Stimulated activated CD4-positive, alpha-beta T cell treated with anti-CD3 and anti-CD28 coated beads, Interleukin-4, amount 100 ng/mL, for 4 hours (primary cell): ENCODE measurements around the gene RFLNA.

Source experiments
- DNase-seq, 2 experiments: peaks; one replicate each; pipeline ENCODE4 v3.0.0-alpha.2; 2020

Gene RFLNA

GRCh38 chr12:124338876-124339603 lies 44.1 kb downstream of the RFLNA start:
- DNase-seq: no peak

- no peak for DNase-seq
These were observed 45.4 kb downstream of the RFLNA start for GRCh38 chr12:124340080-124340900.

- DNase-seq: no peak
These were observed 46.8 kb downstream of the RFLNA start for GRCh38 chr12:124341645-124342069.

- no peak for DNase-seq
These were observed 49.1 kb downstream of the RFLNA start for GRCh38 chr12:124344022-124344421.

GRCh38 chr12:124344526-124344925 lies 49.6 kb downstream of the RFLNA start:
- DNase-seq: no peak

- no peak for DNase-seq
These were observed 50.9 kb downstream of the RFLNA start for GRCh38 chr12:124345795-124346194.

- DNase-seq: no peak
These were observed 51.7 kb downstream of the RFLNA start for GRCh38 chr12:124346425-124347168.

GRCh38 chr12:124347335-124347734 lies 52.4 kb downstream of the RFLNA start:
- no peak for DNase-seq

- DNase-seq: peak in 1 of 2 experiments; percentile 37
These were observed 53.1 kb downstream of the RFLNA start for GRCh38 chr12:124347805-124348658.

- DNase-seq: no peak
These were observed 53.9 kb downstream of the RFLNA start for GRCh38 chr12:124348659-124349380.

- DNase-seq: no peak
These were observed 55.6 kb downstream of the RFLNA start for GRCh38 chr12:124350491-124350890.

GRCh38 chr12:124351422-124351821 lies 56.5 kb downstream of the RFLNA start:
- no peak for DNase-seq

- no peak for DNase-seq
These were observed 57.4 kb downstream of the RFLNA start for GRCh38 chr12:124352257-124352656.

GRCh38 chr12:124352839-124353238 lies 57.9 kb downstream of the RFLNA start:
- no peak for DNase-seq

GRCh38 chr12:124354400-124354799 lies 59.5 kb downstream of the RFLNA start:
- DNase-seq: no peak

GRCh38 chr12:124356221-124356620 lies 61.3 kb downstream of the RFLNA start:
- DNase-seq: no peak

- no peak for DNase-seq
These were observed 62.7 kb downstream of the RFLNA start for GRCh38 chr12:124357616-124358015.

GRCh38 chr12:124358572-124358971 lies 63.7 kb downstream of the RFLNA start:
- no peak for DNase-seq

- no peak for DNase-seq
These were observed 65.0 kb downstream of the RFLNA start for GRCh38 chr12:124359671-124360581.
